HepG2 (cell line): ENCODE data around the gene TMEM95. TPM values are rescaled to one million over a fixed set of nuclear protein-coding genes. Genes with fewer than 3 reads are reported as not detected.
A peak's percentile ranks its signal among the peaks of the same experiment; 100 is the strongest.

Source experiments
- ARID3A ChIP-seq: IDR thresholded peaks from 2 replicates; pipeline ENCODE4 v1.6.1; 2012; ENCODE audit warnings: low read depth, low read length, improper control_type of control experiment
- CCDC6 ChIP-seq: sonication (generic); formaldehyde crosslinking; IDR thresholded peaks from 2 replicates; pipeline ENCODE4 v1.8.1; 2022; ENCODE audit warnings: mild to moderate bottlenecking, missing genetic modification reagents, moderate library complexity
- CSRNP2 ChIP-seq: sonication (generic); formaldehyde crosslinking; conservative IDR thresholded peaks from 2 replicates; pipeline ENCODE4 v1.8.0; 2022; ENCODE audit warnings: low read depth, missing genetic modification reagents
- HDAC1 ChIP-seq: sonication (generic); formaldehyde crosslinking; IDR thresholded peaks from 2 replicates; pipeline ENCODE4 v1.5.1; 2020; ENCODE audit warnings: mild to moderate bottlenecking, missing genetic modification reagents
- HES4 ChIP-seq: sonication (generic); formaldehyde crosslinking; IDR thresholded peaks from 2 replicates; pipeline ENCODE4 v1.9.0; 2021; ENCODE audit warnings: mild to moderate bottlenecking, missing genetic modification reagents, borderline replicate concordance
- MAX ChIP-seq: IDR thresholded peaks from 2 replicates; pipeline ENCODE4 v1.6.1; 2012; ENCODE audit warnings: inconsistent platforms
- MTA1 ChIP-seq: sonication (generic); formaldehyde crosslinking; IDR thresholded peaks from 2 replicates; pipeline ENCODE4 v1.4.0; 2020; ENCODE audit warnings: missing genetic modification reagents, mild to moderate bottlenecking, borderline replicate concordance
- NFATC3 ChIP-seq: sonication (generic); formaldehyde crosslinking; IDR thresholded peaks from 2 replicates; pipeline ENCODE4 v1.5.1; 2020; ENCODE audit warnings: mild to moderate bottlenecking, missing genetic modification reagents
- NFKBIZ ChIP-seq: IDR thresholded peaks from 2 replicates; pipeline ENCODE4 v1.6.1; 2018; ENCODE audit warnings: missing genetic modification reagents, missing compliant biosample characterization
- PBX3 ChIP-seq: sonication (generic); formaldehyde crosslinking; IDR thresholded peaks from 2 replicates; pipeline ENCODE4 v1.8.1; 2023; ENCODE audit warnings: missing genetic modification reagents, inconsistent platforms, borderline replicate concordance
- PLRG1 ChIP-seq: fragments of 450-650 bp; conservative IDR thresholded peaks from 2 replicates; pipeline ENCODE4 v1.6.1; 2016
- POLR2AphosphoS5 ChIP-seq: IDR thresholded peaks from 2 replicates; pipeline ENCODE4 v1.6.1; 2012; ENCODE audit warnings: low read depth, low read length
- SIX1 ChIP-seq: sonication (generic); formaldehyde crosslinking; IDR thresholded peaks from 2 replicates; pipeline ENCODE4 v1.4.0; 2020; ENCODE audit warnings: missing genetic modification reagents, borderline replicate concordance
- SIX4 ChIP-seq: sonication (generic); formaldehyde crosslinking; IDR thresholded peaks from 2 replicates; pipeline ENCODE4 v1.4.0; 2020; ENCODE audit warnings: missing genetic modification reagents
- SRSF4 ChIP-seq: fragments of 200-400 bp; formaldehyde crosslinking; IDR thresholded peaks from one replicate; pipeline ENCODE4 v1.6.1; 2018; ENCODE audit warnings: mild to moderate bottlenecking, low read depth, low read length, moderate library complexity; ENCODE audit not compliant: poor library complexity, severe bottlenecking
- TMF1 ChIP-seq: sonication (generic); formaldehyde crosslinking; IDR thresholded peaks from 2 replicates; pipeline ENCODE4 v1.8.1; 2022; ENCODE audit warnings: low read depth, missing genetic modification reagents
- ZFP36 ChIP-seq: fragments of 150-350 bp; IDR thresholded peaks from 2 replicates; pipeline ENCODE4 v1.6.1; 2018; ENCODE audit warnings: borderline replicate concordance, low read length, low read depth; ENCODE audit not compliant: partially characterized antibody
- ZNF138 ChIP-seq: sonication (generic); formaldehyde crosslinking; IDR thresholded peaks from 2 replicates; pipeline ENCODE4 v1.5.0; 2020; ENCODE audit warnings: mild to moderate bottlenecking, low read depth, missing genetic modification reagents
- ZNF3 ChIP-seq: IDR thresholded peaks from 2 replicates; pipeline ENCODE4 v1.7.0; 2017; ENCODE audit warnings: inconsistent platforms
- ZNF335 ChIP-seq: sonication (generic); formaldehyde crosslinking; IDR thresholded peaks from 2 replicates; pipeline ENCODE4 v1.4.0; 2020; ENCODE audit warnings: missing genetic modification reagents
- ZNF367 ChIP-seq: sonication (generic); formaldehyde crosslinking; IDR thresholded peaks from 2 replicates; pipeline ENCODE4 v1.4.0; 2020; ENCODE audit warnings: missing genetic modification reagents, borderline replicate concordance
- ZNF430 ChIP-seq: sonication (generic); formaldehyde crosslinking; IDR thresholded peaks from 2 replicates; pipeline ENCODE4 v1.9.0; 2021; ENCODE audit warnings: mild to moderate bottlenecking, missing genetic modification reagents
- ZNF790 ChIP-seq: sonication (generic); formaldehyde crosslinking; IDR thresholded peaks from 2 replicates; pipeline ENCODE4 v1.8.0; 2022; ENCODE audit warnings: missing genetic modification reagents, mild to moderate bottlenecking, borderline replicate concordance
- ZNF800 ChIP-seq: sonication (generic); formaldehyde crosslinking; IDR thresholded peaks from 2 replicates; pipeline ENCODE4 v1.4.0; 2020; ENCODE audit warnings: missing genetic modification reagents
- polyA plus RNA-seq, 8 experiments: library from polyadenylated mRNA; depleted of rRNA in 3 of 8; stranded (reverse) in 7 of 8; unstranded in 1 of 8; fragments of >200 nt; fragmentation: Illumina TruSeq in 4 of 8; extraction: Trizol in 4 of 8; gene quantifications; 2 replicates each; pipeline versions ENCODE4 v1.2.1 to v1.2.3, GENCODE V29; 2011 to 2016; ENCODE audit warnings: low read depth in 4 of 8, missing spikeins in 1 of 8, mixed read lengths in 1 of 8; ENCODE audit not compliant: insufficient read depth in 1 of 8
- total RNA-seq, 5 experiments: library from RNA; depleted of rRNA; stranded (reverse); fragments of >200 nt; fragmentation: Illumina TruSeq; extraction: Trizol; gene quantifications; 2 replicates each; pipeline ENCODE4 v1.2.3, GENCODE V29; 2016; ENCODE audit warnings: low read depth in 1 of 5

Gene TMEM95
- total and polyA plus RNA-seq, 2 of the 13 experiments (the other 11 are each of a cell fraction or from before 2014, with no cell fraction given): not detected

GRCh38 chr17:7329374-7329996 is 25.5 kb upstream of the TMEM95 start (continued):
- TF ChIP-seq NFKBIZ (0 out of 2 replicates have a peak, but pooled peaks have one; percentile 34), PBX3 (CRISPR knock-in tag) (no peak), SIX4 (CRISPR knock-in tag) (0 out of 2 replicates have a peak, but pooled peaks have one; percentile 14), MTA1 (no peak; the same call in 1 of the 2 replicates), SRSF4 (no peak), MAX (peak; percentile 52; the same call in 1 of the 2 replicates), PLRG1 (no peak), ZNF430 (CRISPR knock-in tag) (no peak; the same call in 1 of the 2 replicates), ZNF367 (CRISPR knock-in tag) (no peak), HES4 (CRISPR knock-in tag) (no peak), ARID3A (no peak), ZNF800 (CRISPR knock-in tag) (no peak), TMF1 (CRISPR knock-in tag) (no peak), CSRNP2 (CRISPR knock-in tag) (no peak), CCDC6 (CRISPR knock-in tag) (no peak), ZNF790 (CRISPR knock-in tag) (no peak), SIX1 (CRISPR knock-in tag) (no peak), HDAC1 (CRISPR knock-in tag) (peak; percentile 81), ZFP36 (no peak), ZNF335 (CRISPR knock-in tag) (no peak), NFATC3 (no peak), ZNF3 (CRISPR knock-in tag) (no peak), POLR2AphosphoS5 (peak; percentile 84), ZNF138 (CRISPR knock-in tag) (no peak)
